WTC11 (cell line): ENCODE data around the gene GNPDA2.

Experiments
- CTCF ChIP-seq: fragments of 200-600 bp; IDR thresholded peaks from 2 replicates; pipeline ENCODE4 v1.8.0; 2022; ENCODE audit warnings: antibody characterized with exemption
- MXD4 ChIP-seq: fragments of 250-450 bp; sonication (Bioruptor Pico); IDR thresholded peaks from 2 replicates; pipeline ENCODE4 v1.8.0; 2021; ENCODE audit warnings: mild to moderate bottlenecking, moderate library complexity, borderline replicate concordance
- NR2C2 ChIP-seq: sonication (generic); formaldehyde crosslinking; IDR thresholded peaks from 2 replicates; pipeline ENCODE4 v1.8.0; 2022; ENCODE audit warnings: mild to moderate bottlenecking, missing genetic modification reagents

DNA sequence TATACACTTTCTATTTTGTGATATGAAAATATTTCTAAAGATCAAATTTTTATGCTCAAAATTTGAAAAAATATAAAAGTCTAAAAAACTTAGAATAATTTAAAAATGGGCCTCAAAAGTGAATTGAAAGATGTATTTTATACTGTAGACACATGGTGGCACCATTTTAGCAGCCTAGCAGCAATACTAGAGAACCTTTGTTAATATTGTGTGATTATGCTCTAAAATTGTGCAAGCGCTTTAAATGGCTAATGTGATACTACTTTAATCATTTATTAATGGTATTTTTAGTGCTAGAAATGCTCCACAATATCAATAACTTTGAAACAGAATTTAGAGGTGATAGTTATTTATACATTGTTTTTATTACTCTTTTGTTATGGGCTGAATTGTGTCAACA, 51.9 kb downstream of the GNPDA2 start:
- no peak for TF ChIP-seq NR2C2 (CRISPR knock-in tag)
- TF ChIP-seq CTCF: no peak
- no peak for TF ChIP-seq MXD4
